ENCODE results near the gene GFRA1. TPM values are rescaled to one million over a fixed set of nuclear protein-coding genes. Genes with fewer than 3 reads are reported as not detected.
A peak's percentile ranks its signal among the peaks of the same experiment; 100 is the strongest.

The GFRA1 gene
- total RNA-seq, 1 donor from 2014 or later, result 44.1 TPM

DNA sequence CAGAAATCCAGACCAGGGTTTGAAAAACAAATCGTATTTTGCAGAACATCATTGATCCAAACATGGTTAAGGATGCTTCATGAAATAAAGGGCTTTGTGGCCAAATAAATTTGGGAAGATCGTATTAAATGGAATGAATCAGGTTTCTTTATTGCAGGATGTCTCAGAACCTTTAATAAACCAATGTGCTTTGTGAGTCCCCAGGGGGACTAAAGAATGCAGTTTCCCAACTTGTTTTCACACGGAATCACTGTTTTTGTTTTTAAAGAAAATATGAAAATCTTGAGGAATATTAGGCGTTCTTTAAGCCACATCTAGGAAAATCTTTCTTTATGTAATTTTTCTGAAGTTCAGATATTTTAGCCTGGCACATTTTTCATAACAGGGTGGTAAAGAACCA, 34.4 kb upstream of the GFRA1 start:
- no peak for TF ChIP-seq CTCF (IDR thresholded peaks at IDR 0.05)
- Mint-ChIP-seq H3K27ac (ENCODE audit: unreplicated experiment) (peak overlapping the region; percentile 63), H3K36me3 (ENCODE audit: unreplicated experiment) (peaks cover 2% of the 10 kb centered on the region)

DNA sequence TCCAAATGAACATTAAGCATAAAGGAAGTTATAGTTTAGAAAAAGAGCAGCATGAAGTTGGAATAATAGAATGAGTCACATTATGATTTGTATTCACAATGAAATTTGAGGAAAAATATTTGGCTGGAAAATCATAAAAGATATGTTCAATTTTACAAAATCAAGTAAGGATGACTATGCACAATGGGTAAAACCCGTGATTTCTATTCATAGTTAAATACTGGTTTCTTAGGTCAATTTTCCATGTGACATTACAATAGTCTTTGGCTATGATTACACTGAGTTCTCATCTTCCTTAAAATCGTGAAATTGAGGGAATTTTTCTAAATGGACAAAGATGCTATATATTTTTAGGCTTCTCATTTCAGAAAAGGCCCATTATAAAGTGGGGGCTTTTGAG, 33.8 kb upstream of the GFRA1 start:
- TF ChIP-seq CTCF (IDR thresholded peaks at IDR 0.05), result no peak
- no peaks in the 10 kb centered on the region for H3K27me3 Mint-ChIP-seq (ENCODE audit: unreplicated experiment)
- no peak for DNase-seq (ENCODE audit: extremely low spot score, unreplicated experiment)
- H3K9me3 Mint-ChIP-seq (ENCODE audit: unreplicated experiment), result peaks cover 6% of the 10 kb centered on the region
- H3K36me3 Mint-ChIP-seq (ENCODE audit: unreplicated experiment), result peaks cover 2% of the 10 kb centered on the region
- H3K4me1 Mint-ChIP-seq (ENCODE audit: unreplicated experiment), result peaks cover 53% of the 10 kb centered on the region
- H3K4me3 Mint-ChIP-seq (ENCODE audit: unreplicated experiment), result no peak overlapping the region
- H3K27ac Mint-ChIP-seq (ENCODE audit: unreplicated experiment), result peak overlapping the region; percentile 63

More for the DNA sequence above, 34.4 kb upstream of the GFRA1 start:
- H3K4me3 Mint-ChIP-seq (ENCODE audit: unreplicated experiment), result no peak overlapping the region
- H3K4me1 Mint-ChIP-seq (ENCODE audit: unreplicated experiment), result peaks cover 54% of the 10 kb centered on the region
- H3K27me3 Mint-ChIP-seq (ENCODE audit: unreplicated experiment), result no peaks in the 10 kb centered on the region
- peaks cover 6% of the 10 kb centered on the region for H3K9me3 Mint-ChIP-seq (ENCODE audit: unreplicated experiment)
- DNase-seq (ENCODE audit: extremely low spot score, unreplicated experiment), result no peak

DNA sequence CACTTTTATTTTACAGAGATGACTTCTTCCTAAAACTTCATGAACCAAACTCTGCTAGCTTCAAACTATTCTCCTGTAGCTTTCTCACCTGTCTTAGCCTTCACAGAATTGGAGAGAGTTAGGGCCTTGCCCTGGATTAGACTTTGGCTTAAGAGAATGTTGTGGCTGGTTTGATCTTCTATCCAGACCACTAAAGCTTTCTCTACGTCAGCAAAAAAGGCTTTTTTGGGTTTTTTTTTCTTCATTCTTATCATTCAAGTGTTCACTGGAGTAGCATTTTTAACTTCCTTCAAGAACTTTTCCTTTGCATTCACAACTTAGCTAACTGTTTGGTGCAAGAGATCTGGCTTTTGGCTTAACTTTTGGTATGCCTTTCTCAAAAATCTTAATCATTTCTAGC, 31.9 kb upstream of the GFRA1 start:
- H3K4me1 Mint-ChIP-seq (ENCODE audit: unreplicated experiment), result peaks cover 58% of the 10 kb centered on the region
- H3K36me3 Mint-ChIP-seq (ENCODE audit: unreplicated experiment), result peaks cover 2% of the 10 kb centered on the region
- no peak for TF ChIP-seq CTCF (IDR thresholded peaks at IDR 0.05)
- peaks cover 6% of the 10 kb centered on the region for H3K9me3 Mint-ChIP-seq (ENCODE audit: unreplicated experiment)
- H3K4me3 Mint-ChIP-seq (ENCODE audit: unreplicated experiment), result no peak overlapping the region
- H3K27ac Mint-ChIP-seq (ENCODE audit: unreplicated experiment), result no peak overlapping the region
- no peak for DNase-seq (ENCODE audit: extremely low spot score, unreplicated experiment)
- no peaks in the 10 kb centered on the region for H3K27me3 Mint-ChIP-seq (ENCODE audit: unreplicated experiment)

- no peak for DNase-seq (ENCODE audit: extremely low spot score, unreplicated experiment)
- Mint-ChIP-seq H3K27me3 (ENCODE audit: unreplicated experiment) (no peaks in the 10 kb centered on the region), H3K4me1 (ENCODE audit: unreplicated experiment) (peaks cover 27% of the 10 kb centered on the region), H3K9me3 (ENCODE audit: unreplicated experiment) (peaks cover 6% of the 10 kb centered on the region), H3K27ac (ENCODE audit: unreplicated experiment) (peak overlapping the region; percentile 56), H3K36me3 (ENCODE audit: unreplicated experiment) (peaks cover 2% of the 10 kb centered on the region), H3K4me3 (ENCODE audit: unreplicated experiment) (no peak overlapping the region)
- TF ChIP-seq CTCF (IDR thresholded peaks at IDR 0.05), result no peak
Measured at GRCh38 chr10:116300542-116300941, 27.5 kb upstream of the GFRA1 start.

DNA sequence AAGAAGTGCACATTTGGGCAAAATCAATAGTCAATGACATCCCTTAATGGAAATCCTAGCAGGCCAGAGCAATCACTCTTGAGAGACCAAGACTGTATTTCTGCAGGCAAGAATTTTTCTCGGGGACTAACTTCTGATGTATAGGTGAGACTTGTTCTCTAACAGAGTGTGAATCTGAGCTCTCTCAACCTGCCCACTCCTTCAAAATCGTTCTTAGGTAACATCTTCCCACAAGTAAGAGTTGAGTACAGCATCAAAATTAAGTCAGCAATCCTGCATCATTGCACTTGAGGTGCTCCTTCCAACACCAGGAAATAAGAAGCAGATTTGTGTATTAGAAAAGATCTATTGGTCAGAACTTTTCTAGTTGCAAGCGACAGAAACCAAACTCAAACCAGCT, 25.6 kb upstream of the GFRA1 start:
- H3K27ac Mint-ChIP-seq (ENCODE audit: unreplicated experiment), result no peak overlapping the region

More for the DNA sequence above, 25.6 kb upstream of the GFRA1 start:
- Mint-ChIP-seq H3K36me3 (ENCODE audit: unreplicated experiment) (no peaks in the 10 kb centered on the region), H3K27me3 (ENCODE audit: unreplicated experiment) (no peaks in the 10 kb centered on the region), H3K4me3 (ENCODE audit: unreplicated experiment) (no peak overlapping the region), H3K9me3 (ENCODE audit: unreplicated experiment) (no peaks in the 10 kb centered on the region), H3K4me1 (ENCODE audit: unreplicated experiment) (peaks cover 22% of the 10 kb centered on the region)
- no peak for DNase-seq (ENCODE audit: extremely low spot score, unreplicated experiment)
- TF ChIP-seq CTCF (IDR thresholded peaks at IDR 0.05), result no peak

Data from osteocyte (in vitro differentiated cells).